DOHH2 (cell line): ENCODE measurements around the gene COL19A1.

Experiments used
- H3F3A ChIP-seq: fragments of 200-600 bp; sonication (generic), shearing (Covaris generic); 2 replicates; pipeline ENCODE4 v1.6.0; 2016; ENCODE audit warnings: antibody characterized with exemption, mild to moderate bottlenecking; ENCODE audit not compliant: control insufficient read depth, insufficient read depth
- H3K27ac ChIP-seq: fragments of 200-600 bp; sonication (generic); 2 replicates; pipeline ENCODE4 v1.5.1; 2014; ENCODE audit warnings: low read depth, mild to moderate bottlenecking, low read length, moderate library complexity
- H3K27me3 ChIP-seq: fragments of 200-600 bp; sonication (generic); 2 replicates; pipeline ENCODE4 v1.6.1; 2014; ENCODE audit warnings: mild to moderate bottlenecking, low read length, mixed read lengths; ENCODE audit not compliant: control insufficient read depth
- H3K36me3 ChIP-seq: fragments of 200-600 bp; sonication (generic); 2 replicates; pipeline ENCODE4 v1.6.1; 2014; ENCODE audit warnings: mild to moderate bottlenecking, low read length, moderate library complexity, mixed read lengths; ENCODE audit not compliant: control insufficient read depth
- H3K4me1 ChIP-seq: fragments of 200-600 bp; sonication (generic); 2 replicates; pipeline ENCODE4 v1.6.1; 2014; ENCODE audit warnings: mild to moderate bottlenecking, low read length, mixed read lengths; ENCODE audit not compliant: control insufficient read depth
- H3K4me2 ChIP-seq: fragments of 200-600 bp; sonication (generic); 2 replicates; pipeline ENCODE4 v1.6.0; 2014; ENCODE audit warnings: mild to moderate bottlenecking, low read length, moderate library complexity
- H3K4me3 ChIP-seq: fragments of 200-600 bp; sonication (generic); 2 replicates; pipeline ENCODE4 v1.5.1; 2014; ENCODE audit warnings: mild to moderate bottlenecking, low read length, mixed read lengths
- H3K79me2 ChIP-seq: fragments of 200-600 bp; sonication (generic); 2 replicates; pipeline ENCODE4 v1.6.1; 2014; ENCODE audit warnings: mild to moderate bottlenecking, low read length, mixed read lengths; ENCODE audit not compliant: control insufficient read depth
- H3K9me2 ChIP-seq: fragments of 200-600 bp; sonication (generic); replicated peaks from 2 replicates; pipeline ENCODE4 v1.6.1; 2014; ENCODE audit warnings: mild to moderate bottlenecking, low read length, mixed read lengths; ENCODE audit not compliant: control insufficient read depth
- H3K9me3 ChIP-seq: fragments of 200-600 bp; sonication (generic); 2 replicates; pipeline ENCODE4 v1.6.1; 2014; ENCODE audit warnings: antibody characterized with exemption, low read length, mixed read lengths; ENCODE audit not compliant: control insufficient read depth, insufficient read depth
- H4K20me1 ChIP-seq: fragments of 200-600 bp; sonication (generic); 2 replicates; pipeline ENCODE4 v1.6.0; 2014; ENCODE audit warnings: low read depth, mild to moderate bottlenecking, antibody characterized with exemption, low read length, moderate library complexity; ENCODE audit not compliant: control insufficient read depth, insufficient read depth
- CTCF ChIP-seq: fragments of 200-600 bp; sonication (generic); IDR thresholded peaks from one replicate; pipeline ENCODE4 v1.5.1; 2014; ENCODE audit warnings: antibody characterized with exemption, mild to moderate bottlenecking, low read depth, low read length; ENCODE audit not compliant: poor library complexity, severe bottlenecking
- EZH2phosphoT487 ChIP-seq: fragments of 200-600 bp; sonication (generic); IDR thresholded peaks from 2 replicates; pipeline ENCODE4 v1.6.1; 2017; ENCODE audit warnings: borderline replicate concordance, mild to moderate bottlenecking, antibody characterized with exemption, low read length, moderate library complexity, mixed read lengths

COL19A1 gene

DNA sequence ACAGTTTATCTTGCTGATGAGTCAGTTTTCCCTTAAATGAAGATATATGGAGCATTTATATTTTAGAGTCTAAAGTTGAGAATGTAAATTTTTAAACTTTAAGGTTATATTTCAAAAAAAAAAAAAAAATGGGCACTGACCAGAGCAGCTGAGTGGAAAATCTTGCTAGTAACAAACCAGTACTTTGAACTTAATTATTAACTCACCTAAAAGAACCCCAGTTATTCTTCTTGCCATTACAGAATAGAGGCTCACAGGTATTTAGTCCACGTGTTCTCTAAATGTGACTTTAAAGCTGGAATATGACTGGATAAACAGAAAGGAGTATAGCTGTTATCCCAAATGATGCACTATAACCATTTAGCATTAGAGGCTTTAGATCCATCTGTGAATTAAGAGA lies 258.1 kb downstream of the COL19A1 start:
- Histone ChIP-seq H3F3A (no peaks in the 10 kb centered on the region), H3K27ac (no peak overlapping the region), H3K9me3 (no peaks in the 10 kb centered on the region), H3K27me3 (no peaks in the 10 kb centered on the region), H3K9me2 (no peaks in the 10 kb centered on the region), H3K4me2 (no peak overlapping the region), H3K36me3 (no peaks in the 10 kb centered on the region), H3K79me2 (no peaks in the 10 kb centered on the region), H4K20me1 (no peaks in the 10 kb centered on the region), H3K4me1 (no peaks in the 10 kb centered on the region), H3K4me3 (no peak overlapping the region)
- TF ChIP-seq CTCF (no peak), EZH2phosphoT487 (no peak)

DNA sequence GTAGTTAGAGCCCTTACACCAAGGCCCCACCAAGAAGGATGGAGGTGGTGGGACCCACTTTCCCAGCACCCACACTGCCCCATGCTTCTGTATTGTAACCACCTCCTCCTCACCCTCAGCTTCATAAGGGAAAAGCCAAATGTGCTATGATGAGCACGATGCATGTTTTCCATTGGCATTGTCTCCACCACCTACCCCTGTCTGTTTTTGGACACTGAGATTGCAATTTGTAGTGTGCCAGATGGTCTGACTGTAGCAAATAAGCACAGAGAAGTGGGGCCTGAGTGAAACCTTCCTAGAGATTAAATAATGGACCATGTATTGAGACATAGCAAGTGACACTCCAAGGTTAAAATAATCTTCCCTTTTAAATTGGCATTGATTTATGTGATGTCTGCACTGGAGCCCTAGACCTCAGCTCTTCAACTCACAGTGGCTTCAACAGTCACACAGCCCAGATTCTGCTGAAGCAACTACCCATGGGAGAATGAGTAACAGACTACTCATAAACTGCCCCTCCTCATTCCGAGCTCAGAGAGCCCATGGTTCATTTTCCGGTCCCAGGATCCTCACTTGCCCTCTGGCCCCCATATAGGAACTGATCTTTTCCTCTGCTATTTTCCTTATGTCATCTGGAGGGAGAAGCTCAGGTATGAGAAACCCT lies 258.7 kb downstream of the COL19A1 start:
- Histone ChIP-seq H3K36me3 (no peaks in the 10 kb centered on the region), H3F3A (no peaks in the 10 kb centered on the region), H3K27ac (no peak overlapping the region), H3K27me3 (no peaks in the 10 kb centered on the region), H3K9me2 (no peaks in the 10 kb centered on the region), H4K20me1 (no peaks in the 10 kb centered on the region), H3K9me3 (no peaks in the 10 kb centered on the region), H3K4me3 (no peak overlapping the region), H3K79me2 (no peaks in the 10 kb centered on the region), H3K4me1 (no peaks in the 10 kb centered on the region), H3K4me2 (no peak overlapping the region)
- no peak for TF ChIP-seq EZH2phosphoT487

GRCh38 chr6:70125602-70126001 lies 259.2 kb downstream of the COL19A1 start:
- Histone ChIP-seq H3K27me3 (no peaks in the 10 kb centered on the region), H3K27ac (no peak overlapping the region), H3K4me1 (no peaks in the 10 kb centered on the region), H3K4me3 (no peak overlapping the region), H3K9me3 (no peaks in the 10 kb centered on the region), H3K4me2 (no peak overlapping the region), H4K20me1 (no peaks in the 10 kb centered on the region), H3K36me3 (no peaks in the 10 kb centered on the region), H3F3A (no peaks in the 10 kb centered on the region), H3K79me2 (no peaks in the 10 kb centered on the region), H3K9me2 (no peaks in the 10 kb centered on the region)
- TF ChIP-seq EZH2phosphoT487: no peak
- TF ChIP-seq CTCF: no peak

- Histone ChIP-seq H4K20me1 (no peaks in the 10 kb centered on the region), H3K4me2 (no peak overlapping the region), H3F3A (no peaks in the 10 kb centered on the region), H3K4me3 (no peak overlapping the region), H3K79me2 (no peaks in the 10 kb centered on the region), H3K36me3 (no peaks in the 10 kb centered on the region), H3K9me2 (no peaks in the 10 kb centered on the region), H3K27me3 (no peaks in the 10 kb centered on the region), H3K27ac (no peak overlapping the region), H3K9me3 (no peaks in the 10 kb centered on the region), H3K4me1 (no peaks in the 10 kb centered on the region)
- TF ChIP-seq CTCF (no peak), EZH2phosphoT487 (no peak)
These were observed 263.0 kb downstream of the COL19A1 start for GRCh38 chr6:70129341-70129740.
